Measurements from ENCODE around the gene KCNK4.
"Not testable (repeated sequence)": the region's sequence is repeated elsewhere in the genome, so short reads cannot be mapped to it uniquely, and the experiment has no call there.

Gene KCNK4

DNA sequence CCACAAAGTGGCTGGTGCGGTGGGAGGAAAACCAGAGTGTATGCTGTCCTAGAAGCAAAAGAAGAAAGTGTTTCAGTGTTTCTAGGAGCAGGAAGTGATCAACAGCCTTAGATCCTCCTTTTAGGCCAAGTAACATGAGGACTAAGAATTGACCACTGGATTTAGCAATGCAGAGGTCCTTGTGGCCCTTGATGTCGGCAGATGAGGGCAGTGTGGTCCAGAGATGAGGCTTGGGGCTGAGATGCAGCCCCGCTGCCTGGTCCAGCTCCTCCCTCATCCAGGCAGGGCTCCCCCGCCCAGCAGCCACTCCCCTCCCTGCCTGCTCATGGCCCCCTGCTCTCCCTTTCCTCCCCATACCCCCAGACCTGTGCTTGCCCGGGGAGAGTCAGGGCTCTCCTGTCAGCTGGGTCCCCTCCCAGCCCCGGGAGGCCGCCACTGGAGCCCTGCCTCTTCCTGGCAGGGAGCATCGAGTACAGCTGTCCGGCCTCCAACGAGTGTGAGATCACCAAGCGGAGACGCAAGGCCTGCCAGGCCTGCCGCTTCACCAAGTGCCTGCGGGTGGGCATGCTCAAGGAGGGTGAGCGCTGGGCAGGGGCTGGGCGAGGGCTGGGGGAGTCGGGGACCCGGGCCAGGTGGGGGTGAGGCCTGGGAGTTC is 22.5 kb downstream of the KCNK4 start:
- DNase-seq: no peak

DNA sequence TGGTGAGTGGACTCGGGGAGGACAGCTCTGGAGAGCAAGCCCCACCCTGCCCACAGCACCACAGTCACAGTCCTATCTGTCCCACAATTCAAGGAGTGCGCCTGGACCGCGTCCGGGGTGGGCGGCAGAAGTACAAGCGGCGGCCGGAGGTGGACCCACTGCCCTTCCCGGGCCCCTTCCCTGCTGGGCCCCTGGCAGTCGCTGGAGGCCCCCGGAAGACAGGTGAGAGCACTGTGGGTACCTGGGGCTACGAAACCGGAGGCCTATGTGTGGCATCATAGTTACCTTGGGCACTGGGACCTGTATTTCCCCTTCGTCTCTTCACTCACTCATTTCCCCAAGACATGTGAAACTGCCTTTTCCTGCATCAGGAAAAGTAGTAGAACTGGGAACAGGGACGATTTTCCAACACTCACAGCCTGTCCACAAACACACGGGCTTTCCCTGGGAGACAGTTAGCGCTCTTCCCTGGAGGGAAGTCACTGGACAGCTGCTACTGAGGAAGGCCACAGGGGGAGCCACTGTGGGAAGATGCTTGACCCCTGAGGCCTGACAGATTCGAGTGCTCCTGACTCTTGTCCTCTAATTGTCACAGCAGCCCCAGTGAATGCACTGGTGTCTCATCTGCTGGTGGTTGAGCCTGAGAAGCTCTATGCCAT is 23.2 kb downstream of the KCNK4 start:
- no peak for DNase-seq

DNA sequence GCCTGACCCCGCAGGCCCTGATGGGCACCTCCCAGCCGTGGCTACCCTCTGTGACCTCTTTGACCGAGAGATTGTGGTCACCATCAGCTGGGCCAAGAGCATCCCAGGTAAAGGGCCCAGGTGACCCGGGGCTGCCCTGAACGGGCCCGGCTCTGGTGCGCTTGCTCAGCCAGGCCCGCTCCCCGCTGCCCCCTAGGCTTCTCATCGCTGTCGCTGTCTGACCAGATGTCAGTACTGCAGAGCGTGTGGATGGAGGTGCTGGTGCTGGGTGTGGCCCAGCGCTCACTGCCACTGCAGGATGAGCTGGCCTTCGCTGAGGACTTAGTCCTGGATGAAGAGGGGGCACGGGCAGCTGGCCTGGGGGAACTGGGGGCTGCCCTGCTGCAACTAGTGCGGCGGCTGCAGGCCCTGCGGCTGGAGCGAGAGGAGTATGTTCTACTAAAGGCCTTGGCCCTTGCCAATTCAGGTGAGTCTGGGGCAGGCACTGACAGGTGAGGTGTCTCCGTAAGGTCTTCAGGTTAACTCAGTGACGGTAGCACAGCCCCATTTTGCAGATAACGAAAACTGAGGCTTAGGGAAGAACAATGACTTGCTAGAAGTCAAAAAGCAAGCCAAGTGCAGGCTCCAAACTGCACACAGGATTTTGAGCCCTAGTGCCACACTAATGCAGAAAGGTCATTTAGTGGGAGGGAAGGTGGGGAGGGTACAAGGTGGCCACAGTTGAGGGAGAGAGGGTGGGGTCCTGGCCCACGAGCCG is 23.9 kb downstream of the KCNK4 start:
- DNase-seq: no peak

DNA sequence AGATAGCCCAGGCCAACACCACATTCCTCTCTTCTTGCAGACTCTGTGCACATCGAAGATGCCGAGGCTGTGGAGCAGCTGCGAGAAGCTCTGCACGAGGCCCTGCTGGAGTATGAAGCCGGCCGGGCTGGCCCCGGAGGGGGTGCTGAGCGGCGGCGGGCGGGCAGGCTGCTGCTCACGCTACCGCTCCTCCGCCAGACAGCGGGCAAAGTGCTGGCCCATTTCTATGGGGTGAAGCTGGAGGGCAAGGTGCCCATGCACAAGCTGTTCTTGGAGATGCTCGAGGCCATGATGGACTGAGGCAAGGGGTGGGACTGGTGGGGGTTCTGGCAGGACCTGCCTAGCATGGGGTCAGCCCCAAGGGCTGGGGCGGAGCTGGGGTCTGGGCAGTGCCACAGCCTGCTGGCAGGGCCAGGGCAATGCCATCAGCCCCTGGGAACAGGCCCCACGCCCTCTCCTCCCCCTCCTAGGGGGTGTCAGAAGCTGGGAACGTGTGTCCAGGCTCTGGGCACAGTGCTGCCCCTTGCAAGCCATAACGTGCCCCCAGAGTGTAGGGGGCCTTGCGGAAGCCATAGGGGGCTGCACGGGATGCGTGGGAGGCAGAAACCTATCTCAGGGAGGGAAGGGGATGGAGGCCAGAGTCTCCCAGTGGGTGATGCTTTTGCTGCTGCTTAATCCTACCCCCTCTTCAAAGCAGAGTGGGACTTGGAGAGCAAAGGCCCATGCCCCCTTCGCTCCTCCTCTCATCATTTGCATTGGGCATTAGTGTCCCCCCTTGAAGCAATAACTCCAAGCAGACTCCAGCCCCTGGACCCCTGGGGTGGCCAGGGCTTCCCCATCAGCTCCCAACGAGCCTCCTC is 24.8 kb downstream of the KCNK4 start:
- DNase-seq: not testable (repeated sequence)

DNA sequence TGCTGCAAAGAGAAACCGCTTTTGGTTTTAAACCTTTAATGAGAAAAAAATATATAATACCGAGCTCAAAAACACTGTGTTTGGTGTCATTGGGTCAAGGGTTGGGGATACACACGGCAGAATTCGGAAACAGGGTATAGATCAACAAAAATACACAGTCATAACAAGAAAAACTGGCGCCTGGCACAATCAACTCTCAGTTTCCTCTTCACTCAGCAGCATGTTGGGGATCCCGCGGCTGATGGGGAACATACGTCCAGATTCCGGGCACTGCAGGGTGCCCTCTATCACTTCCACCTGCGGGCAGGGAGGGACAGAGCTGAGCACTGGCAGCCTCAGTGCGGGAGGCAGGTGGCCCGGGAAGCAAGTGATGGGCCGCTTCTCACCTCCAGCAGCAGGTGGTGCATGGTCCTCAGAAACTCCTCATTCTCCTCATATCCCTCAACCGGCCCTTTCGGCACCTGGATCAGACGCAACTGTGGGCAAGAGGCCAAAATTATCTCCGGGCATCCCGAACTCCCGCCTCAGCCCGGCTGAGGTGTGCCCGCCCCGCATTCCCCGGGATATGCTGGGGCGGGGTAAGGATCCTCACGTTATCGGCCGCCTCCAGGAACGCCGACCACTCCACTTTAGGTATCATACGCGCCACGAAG is 25.7 kb downstream of the KCNK4 start:
- peak; percentile 53 for DNase-seq

DNA sequence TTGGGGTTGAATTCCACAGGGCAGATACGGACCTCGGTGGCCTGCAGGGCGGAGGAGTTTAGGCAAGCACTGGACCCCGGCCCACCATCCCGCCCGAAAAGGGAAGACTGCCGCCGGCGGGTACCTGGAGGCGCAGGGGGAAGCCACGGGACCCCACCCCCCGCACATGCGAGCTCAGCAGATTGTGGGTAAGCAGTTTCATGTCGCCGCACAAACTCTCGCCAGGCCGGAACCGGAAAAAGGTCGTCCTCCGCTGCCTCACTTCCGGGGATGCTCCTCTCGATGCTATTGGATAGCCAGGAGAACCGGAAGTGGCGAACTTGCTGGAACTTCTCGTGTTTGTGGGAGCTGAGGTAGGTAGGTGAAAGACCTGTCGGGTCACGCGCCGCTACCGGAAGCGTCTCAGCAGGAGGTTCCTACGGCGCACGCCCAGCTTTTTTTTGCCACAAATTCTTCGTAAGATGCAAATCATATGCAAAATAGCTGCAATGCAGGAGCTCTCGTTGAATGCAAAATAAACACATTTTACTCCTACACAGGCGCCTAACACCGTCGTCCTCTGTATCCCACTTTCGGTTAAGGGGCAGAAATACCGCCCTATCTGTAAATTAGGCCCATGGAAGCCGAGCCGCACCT is 26.3 kb downstream of the KCNK4 start, which contains the start of gene TRMT112:
Gene TRMT112, minus strand, starts transcription at position 235 of the 636 bp plus-strand sequence. Its CDS starts 33 bp downstream, at position 202.
- DNase-seq: peak; percentile 99

DNA sequence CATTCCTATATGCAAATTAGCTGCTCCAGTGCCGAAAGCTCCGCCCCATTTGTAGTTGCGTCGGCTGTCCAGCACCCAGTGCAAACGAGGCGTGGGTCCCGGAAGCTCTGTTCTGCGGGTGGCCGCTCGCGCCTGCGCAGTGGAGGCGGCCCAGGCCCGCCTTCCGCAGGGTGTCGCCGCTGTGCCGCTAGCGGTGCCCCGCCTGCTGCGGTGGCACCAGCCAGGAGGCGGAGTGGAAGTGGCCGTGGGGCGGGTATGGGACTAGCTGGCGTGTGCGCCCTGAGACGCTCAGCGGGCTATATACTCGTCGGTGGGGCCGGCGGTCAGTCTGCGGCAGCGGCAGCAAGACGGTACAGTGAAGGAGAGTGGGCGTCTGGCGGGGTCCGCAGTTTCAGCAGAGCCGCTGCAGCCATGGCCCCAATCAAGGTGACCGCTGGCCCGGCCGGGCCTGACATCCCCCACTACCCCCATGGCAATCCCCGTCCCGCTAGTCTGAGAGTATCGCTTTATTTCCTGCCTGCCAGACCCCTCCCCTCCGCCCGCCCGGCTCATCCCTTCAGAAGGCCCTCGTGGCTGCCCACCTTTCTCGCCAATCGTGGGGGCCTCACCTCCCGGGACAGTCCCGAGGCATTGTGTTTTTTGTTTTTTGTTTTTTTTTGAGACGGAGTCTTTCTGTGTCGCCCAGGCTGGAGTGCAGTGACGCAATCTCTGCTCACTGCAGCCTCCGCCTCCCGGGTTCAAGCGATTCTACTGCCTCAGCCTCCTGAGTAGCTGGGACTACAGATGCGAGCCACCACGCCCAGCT is 27.1 kb downstream of the KCNK4 start, which contains the start of gene PRDX5:
Gene PRDX5, plus strand, starts transcription at position 161 of the 805 bp plus-strand sequence. Its CDS starts 95 bp downstream, at position 256.
- peak; percentile 99 for DNase-seq

DNA sequence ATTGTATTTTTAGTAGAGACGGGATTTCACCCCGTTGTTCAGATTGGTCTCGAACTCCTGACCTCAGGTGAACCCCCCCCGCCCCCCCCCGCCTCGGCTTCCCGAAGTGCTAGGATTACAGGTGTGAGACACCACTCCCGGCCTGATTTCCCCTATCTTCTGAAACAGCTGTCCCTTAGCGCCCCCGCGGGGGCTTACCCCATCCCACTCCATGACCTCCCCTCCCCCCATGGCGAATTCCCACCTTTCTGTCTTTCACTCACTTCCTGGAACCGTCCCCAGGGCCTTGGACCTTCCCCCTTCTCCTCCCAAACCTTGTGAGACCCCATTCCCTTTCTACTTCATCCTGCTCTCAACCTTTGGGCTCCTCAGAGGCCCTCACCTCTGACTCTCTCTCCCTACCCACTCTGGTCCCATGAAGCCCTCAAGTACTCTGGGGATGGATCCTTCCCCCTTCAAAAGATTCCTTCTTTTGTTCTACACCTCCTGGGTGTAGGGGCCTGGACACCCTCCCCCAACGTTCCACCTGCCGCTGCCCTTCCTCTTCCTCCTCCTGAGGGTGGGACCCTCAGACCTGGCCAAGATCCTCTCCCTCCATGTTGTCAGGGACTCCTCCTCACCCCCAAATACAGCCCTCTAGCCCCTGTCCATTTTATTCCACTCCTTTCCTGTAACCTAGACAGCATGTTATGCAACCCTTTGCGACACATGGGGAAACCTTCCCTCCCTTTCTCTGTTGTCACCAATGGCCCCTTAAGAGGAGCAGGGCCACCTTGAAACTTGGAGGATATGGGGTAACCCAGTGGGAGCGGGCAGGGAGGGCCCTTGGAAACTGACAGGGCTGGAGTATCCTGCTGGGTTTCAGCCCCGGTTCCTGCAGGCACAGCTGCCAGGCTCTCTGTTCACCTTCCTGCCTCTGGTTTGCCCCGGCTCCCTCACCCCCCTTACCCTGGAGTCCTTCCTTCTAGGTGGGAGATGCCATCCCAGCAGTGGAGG is 28.0 kb downstream of the KCNK4 start:
- DNase-seq: no peak

DNA sequence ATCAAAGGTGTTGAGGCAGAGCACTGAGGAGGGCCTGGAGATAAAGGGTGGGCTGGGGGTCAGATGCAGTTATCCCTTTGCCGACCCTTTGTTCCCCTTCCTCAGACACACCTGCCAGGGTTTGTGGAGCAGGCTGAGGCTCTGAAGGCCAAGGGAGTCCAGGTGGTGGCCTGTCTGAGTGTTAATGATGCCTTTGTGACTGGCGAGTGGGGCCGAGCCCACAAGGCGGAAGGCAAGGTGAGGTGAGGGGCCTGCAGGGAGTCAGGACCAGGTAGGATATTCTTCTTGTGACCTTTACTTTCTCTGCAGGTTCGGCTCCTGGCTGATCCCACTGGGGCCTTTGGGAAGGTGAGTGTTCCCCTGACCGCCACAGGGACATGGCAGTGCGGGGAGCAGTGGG is 29.5 kb downstream of the KCNK4 start:
- no peak for DNase-seq

DNA sequence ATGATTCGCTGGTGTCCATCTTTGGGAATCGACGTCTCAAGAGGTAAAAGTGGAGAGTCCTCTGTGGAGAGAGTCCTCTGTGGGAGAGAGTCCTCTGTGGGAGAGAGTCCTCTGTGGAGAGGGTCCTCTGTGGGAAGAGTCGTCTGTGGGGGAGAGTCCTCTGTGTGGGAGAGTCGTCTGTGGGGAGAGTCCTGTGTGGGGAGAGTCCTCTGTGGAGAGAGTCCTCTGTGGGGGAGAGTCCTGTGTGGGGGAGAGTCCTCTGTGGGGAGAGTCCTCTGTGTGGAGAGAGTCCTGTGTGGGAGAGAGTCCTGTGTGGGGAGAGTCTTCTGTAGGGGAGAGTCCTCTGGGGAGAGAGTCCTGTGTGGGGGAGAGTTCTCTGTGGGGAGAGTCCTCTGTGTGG is 29.9 kb downstream of the KCNK4 start:
- DNase-seq: no peak

DNA sequence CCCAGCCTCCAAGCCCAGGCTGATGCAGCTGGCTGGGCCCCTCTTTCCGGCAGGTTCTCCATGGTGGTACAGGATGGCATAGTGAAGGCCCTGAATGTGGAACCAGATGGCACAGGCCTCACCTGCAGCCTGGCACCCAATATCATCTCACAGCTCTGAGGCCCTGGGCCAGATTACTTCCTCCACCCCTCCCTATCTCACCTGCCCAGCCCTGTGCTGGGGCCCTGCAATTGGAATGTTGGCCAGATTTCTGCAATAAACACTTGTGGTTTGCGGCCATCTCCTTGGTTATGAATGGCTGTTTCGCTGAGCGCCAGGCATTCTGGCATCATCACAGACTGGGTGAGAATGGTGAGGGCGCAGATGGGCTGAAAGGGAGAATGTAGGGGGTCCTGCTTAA is 30.4 kb downstream of the KCNK4 start:
- no peak for DNase-seq

DNA sequence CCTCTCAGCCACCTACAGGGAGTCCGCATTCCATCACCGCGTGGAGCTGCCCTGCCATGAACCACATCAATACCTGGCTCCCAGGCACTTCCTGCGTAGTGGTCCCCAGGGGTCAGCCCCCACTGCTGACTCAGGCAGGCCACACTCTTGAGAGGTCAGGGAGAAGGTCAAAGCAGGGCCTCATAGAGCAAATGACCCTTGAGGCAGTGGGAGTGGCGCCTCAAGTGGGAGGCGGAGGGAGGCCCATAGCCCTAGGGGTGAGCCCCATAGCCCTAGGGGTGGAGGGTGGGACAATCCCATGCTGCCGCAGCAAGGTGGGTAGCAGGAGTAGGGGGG is 31.8 kb downstream of the KCNK4 start:
- DNase-seq: no peak

DNA sequence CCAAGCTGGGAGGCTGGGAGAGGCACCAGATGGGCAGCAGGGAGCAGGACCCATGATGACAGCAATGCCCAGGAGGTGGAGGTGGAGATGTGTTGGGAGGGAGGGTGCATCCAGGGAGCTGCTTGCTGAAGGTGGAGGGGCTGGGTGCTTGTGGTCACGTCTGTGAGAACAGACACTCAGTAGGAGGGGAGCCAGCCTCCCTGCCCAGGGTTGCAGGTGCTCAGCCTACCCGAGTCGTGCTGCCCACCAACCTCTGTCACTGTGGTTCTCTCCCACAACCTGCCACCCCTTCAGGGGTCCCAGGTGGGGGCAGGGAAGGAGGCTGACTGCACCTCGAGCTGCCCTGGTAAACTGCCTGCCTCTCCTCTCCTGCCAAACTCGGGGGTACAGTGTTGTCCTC is 32.3 kb downstream of the KCNK4 start:
- no peak for DNase-seq

DNA sequence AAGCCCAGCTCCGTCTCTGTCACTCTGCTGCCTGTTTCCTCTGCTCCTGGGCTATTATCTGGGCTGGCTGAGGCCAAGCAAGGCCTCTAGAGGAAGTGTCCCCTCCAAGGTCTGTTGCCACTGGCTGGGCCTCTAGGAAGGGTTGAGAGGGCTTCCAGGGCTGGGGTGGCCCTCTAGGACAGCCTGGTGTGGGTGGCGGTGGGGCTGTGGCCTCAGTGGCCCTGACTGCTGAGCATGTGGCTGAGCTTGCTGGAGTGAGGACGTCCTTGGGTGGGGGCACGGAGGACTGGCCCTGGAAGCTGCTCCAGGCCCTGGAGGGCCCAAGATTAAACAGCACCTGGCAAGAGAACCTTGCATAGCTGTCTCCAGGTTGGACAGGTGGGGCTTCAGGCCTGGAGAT is 32.9 kb downstream of the KCNK4 start:
- not testable (repeated sequence) for DNase-seq

DNA sequence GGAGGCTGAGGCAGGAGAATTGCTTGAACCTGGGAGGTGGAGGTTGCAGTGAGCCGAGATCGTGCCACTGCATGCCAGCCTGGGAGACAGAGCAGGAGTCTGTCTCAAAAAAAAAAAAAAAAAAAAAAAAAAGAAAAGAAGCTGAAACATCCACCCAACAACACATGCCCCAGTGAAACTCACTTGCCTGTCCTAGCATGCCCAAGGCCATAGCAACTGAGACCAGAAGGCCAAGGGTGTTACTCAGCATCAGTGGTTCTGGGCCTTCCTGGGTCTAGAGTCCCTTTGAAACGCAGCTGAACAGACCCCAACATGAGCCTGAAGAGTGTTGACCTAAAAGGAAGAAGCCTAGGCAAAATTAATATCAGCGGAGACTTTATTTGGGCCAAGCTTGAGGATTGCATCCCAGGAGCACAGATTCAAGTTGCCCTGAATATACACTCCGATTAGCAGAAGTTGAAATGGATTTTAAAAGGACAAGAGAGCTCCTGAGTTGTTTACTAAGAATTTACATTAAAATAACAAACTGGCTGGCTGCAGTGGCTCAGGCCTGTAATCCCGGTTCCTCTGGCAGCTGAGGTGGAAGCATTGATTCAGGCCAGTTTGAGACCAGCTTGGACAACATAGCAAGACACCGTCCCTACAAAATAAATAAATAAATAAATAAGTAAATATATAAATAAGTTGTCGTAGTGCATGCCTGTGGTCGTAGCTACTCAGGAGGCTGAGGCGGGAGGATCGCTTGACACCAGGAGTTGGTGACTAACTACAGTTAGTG is 33.8 kb downstream of the KCNK4 start:
- DNase-seq: no peak

DNA sequence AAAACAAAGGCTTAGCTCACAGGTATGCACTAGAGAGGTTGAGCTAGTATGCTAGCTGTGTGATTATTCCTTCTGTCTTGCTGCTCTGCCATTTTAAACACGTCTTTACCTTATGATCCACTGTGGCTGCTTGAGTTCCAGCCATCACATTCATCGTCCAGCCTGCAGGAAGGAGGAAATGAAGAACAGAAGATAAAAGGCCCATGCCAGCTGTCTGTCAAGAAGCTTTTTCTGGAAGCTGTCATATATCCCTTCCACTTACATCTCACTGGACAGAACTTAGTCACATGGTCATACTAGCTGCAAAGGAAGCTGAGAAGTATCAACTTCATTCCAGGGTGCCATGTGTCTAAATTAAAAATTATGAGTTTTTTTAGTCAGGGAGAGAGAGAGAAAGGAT is 36.3 kb downstream of the KCNK4 start:
- DNase-seq: no peak

DNA sequence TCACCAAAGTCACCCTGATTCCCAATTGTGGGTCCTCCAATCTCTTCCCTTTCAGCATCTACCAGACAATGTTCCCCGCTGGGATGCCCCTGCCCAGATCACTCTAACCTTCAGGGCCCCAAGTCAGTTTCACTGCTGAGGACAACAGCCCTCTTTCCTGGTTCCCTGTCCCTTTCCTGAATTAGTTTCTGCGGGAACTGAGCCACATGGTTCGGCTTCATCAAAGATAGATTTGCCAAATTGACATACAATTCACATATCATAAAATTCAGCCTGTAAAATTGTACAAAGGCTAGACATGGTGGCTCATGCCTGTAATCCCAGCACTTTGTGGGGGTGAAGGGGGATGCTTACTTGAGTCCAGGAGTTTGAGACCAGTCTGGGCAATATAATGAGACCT is 36.9 kb downstream of the KCNK4 start:
- no peak for DNase-seq

DNA sequence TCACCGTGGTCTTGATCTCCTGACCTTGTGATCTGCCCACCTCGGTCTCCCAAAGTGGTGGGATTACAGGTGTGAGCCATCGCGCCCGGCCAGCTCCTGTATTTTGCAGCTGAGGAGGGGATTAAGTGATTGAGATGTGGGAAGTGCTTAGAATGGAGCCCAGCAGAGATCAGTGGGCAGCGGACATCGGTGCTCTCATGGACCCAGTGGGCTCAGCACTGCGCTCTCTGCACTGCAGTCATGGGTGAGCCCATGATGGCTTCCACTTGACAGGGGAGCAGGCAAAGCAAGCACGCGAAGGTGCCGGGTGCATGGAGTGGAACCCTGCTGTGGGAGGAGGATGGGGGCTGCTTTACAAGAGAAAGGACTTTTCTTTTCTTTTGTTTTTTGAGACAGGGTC is 39.8 kb downstream of the KCNK4 start:
- no peak for DNase-seq
